ENCODE data around the gene IGF2BP1.
"Not testable (repeated sequence)": the region's sequence is repeated elsewhere in the genome, so short reads cannot be mapped to it uniquely, and the experiment has no call there.

The IGF2BP1 gene

GRCh38 chr17:49049265-49049664, 52.1 kb downstream of the IGF2BP1 start:
- DNase-seq (ENCODE audit: extremely low spot score, insufficient read length, low read depth) (no peak), FAIRE-seq (no peak)

- DNase-seq (ENCODE audit: extremely low spot score, insufficient read length, low read depth) (no peak), FAIRE-seq (no peak)
Observed at GRCh38 chr17:49050611-49051010, 53.4 kb downstream of the IGF2BP1 start.

- no peak for FAIRE-seq
- DNase-seq (ENCODE audit: extremely low spot score, insufficient read length, low read depth) = no peak
Observed at GRCh38 chr17:49051269-49051668, 54.1 kb downstream of the IGF2BP1 start.

GRCh38 chr17:49053171-49053829, 56.1 kb downstream of the IGF2BP1 start:
- FAIRE-seq = no peak
- no peak for DNase-seq (ENCODE audit: extremely low spot score, insufficient read length, low read depth)

- no peak for FAIRE-seq
- no peak for DNase-seq (ENCODE audit: extremely low spot score, insufficient read length, low read depth)
Observed at GRCh38 chr17:49054342-49055092, 57.3 kb downstream of the IGF2BP1 start.

- DNase-seq (ENCODE audit: extremely low spot score, insufficient read length, low read depth) (no peak), FAIRE-seq (no peak)
Observed at GRCh38 chr17:49055181-49055927, 58.2 kb downstream of the IGF2BP1 start.

GRCh38 chr17:49061524-49061943, 64.3 kb downstream of the IGF2BP1 start:
- FAIRE-seq (no peak), DNase-seq (ENCODE audit: extremely low spot score, insufficient read length, low read depth) (no peak)

- FAIRE-seq (no peak), DNase-seq (ENCODE audit: extremely low spot score, insufficient read length, low read depth) (no peak)
Observed at GRCh38 chr17:49063652-49064051, 66.5 kb downstream of the IGF2BP1 start.

GRCh38 chr17:49067163-49067562, 70.0 kb downstream of the IGF2BP1 start:
- FAIRE-seq = no peak
- no peak for DNase-seq (ENCODE audit: extremely low spot score, insufficient read length, low read depth)

GRCh38 chr17:49069585-49070273, 72.5 kb downstream of the IGF2BP1 start:
- DNase-seq (ENCODE audit: extremely low spot score, insufficient read length, low read depth) (no peak), FAIRE-seq (no peak)

GRCh38 chr17:49071106-49071505, 73.9 kb downstream of the IGF2BP1 start:
- no peak for DNase-seq (ENCODE audit: extremely low spot score, insufficient read length, low read depth)
- no peak for FAIRE-seq

GRCh38 chr17:49074851-49075540, 77.8 kb downstream of the IGF2BP1 start:
- DNase-seq (ENCODE audit: extremely low spot score, insufficient read length, low read depth) (no peak), FAIRE-seq (no peak)

- no peak for DNase-seq (ENCODE audit: extremely low spot score, insufficient read length, low read depth)
- FAIRE-seq = no peak
Observed at GRCh38 chr17:49076573-49077384, 79.6 kb downstream of the IGF2BP1 start.

GRCh38 chr17:49078248-49078647, 81.1 kb downstream of the IGF2BP1 start:
- FAIRE-seq (no peak), DNase-seq (ENCODE audit: extremely low spot score, insufficient read length, low read depth) (no peak)

- DNase-seq (ENCODE audit: extremely low spot score, insufficient read length, low read depth) = no peak
- no peak for FAIRE-seq
Observed at GRCh38 chr17:49079840-49080663, 82.9 kb downstream of the IGF2BP1 start.

GRCh38 chr17:49082231-49082630, 85.0 kb downstream of the IGF2BP1 start:
- FAIRE-seq (no peak), DNase-seq (ENCODE audit: extremely low spot score, insufficient read length, low read depth) (no peak)

- FAIRE-seq; DNase-seq (ENCODE audit: extremely low spot score, insufficient read length, low read depth): not testable (repeated sequence)
Observed at GRCh38 chr17:49085046-49085445, 87.9 kb downstream of the IGF2BP1 start.

All from GM18507 (cell line).